ENCODE measurements around the gene IGDCC3.

DNA sequence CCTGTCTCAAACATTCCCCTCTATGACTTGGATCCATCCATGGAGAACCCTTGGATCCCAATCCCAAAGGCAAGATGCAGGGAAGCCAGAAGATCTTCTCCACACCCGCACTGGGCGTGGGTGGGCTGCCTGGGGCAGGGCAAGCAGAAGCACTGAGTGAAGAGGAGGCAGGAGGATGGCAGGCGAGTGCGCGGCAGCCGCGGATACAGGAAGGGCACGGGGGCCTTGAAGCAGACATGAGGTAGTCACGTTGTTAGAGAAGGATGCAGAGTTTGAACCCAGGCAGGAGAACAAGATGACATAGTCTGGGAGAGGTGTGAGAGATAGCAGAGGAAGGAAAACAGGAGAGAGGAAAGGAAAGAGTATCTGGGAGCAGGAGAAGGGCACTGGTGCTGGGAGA is 5.1 kb upstream of the IGDCC3 start:
- TF ChIP-seq CTCF (IDR thresholded peaks at IDR 0.05; ENCODE audit: low read depth, low read length) (no peak), POLR2A (IDR thresholded peaks at IDR 0.05; ENCODE audit: extremely low read depth, insufficient read length) (no peak)

Measured in NB4 (cell line).